ENCODE results near the gene TIMM17B. TPM values are rescaled to one million over a fixed set of nuclear protein-coding genes. Genes with fewer than 3 reads are reported as not detected.

Gene TIMM17B
- total RNA-seq, 2 experiments from 2014 or later = 40.0 to 40.3 TPM

DNA sequence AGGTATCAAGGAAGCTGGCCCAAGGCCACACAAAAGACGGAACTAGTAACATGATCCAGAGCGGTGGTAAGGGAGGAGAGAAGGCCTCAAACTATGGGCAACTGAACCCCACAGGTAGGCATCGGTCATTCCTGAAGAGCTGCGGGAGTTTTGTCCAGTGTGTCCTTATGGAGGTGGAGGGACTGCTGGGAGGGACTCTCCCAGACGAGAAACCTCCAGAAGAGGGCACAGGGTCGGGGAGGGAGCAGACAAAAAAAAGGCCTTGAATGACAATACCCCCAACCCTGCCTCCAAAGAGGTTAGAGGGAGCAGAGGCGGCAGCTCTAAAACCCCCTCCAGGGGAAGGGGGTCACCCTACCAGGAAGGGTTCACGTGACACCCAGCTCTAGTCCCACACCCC lies 6.6 kb upstream of the TIMM17B start:
- peaks cover 28% of the 10 kb centered on the region for H3K36me3 Mint-ChIP-seq (ENCODE audit: low read depth)
- no peak overlapping the region for H3K27ac Mint-ChIP-seq
- no peak for ATAC-seq (ENCODE audit: poor library complexity)
- CTCF ChIA-PET = interaction anchor here (1.2 kb wide), 1 partner anchor 13 kb away, joined by 3 read pairs; no protein-coding TSS in a partner anchor
- no peak for DNase-seq
- Histone ChIP-seq H3K4me3 (ENCODE audit: low read length) (no peak overlapping the region), H3K9me3 (ENCODE audit: control insufficient read depth in 1 of 2, insufficient read depth in 1 of 2, low read length in 2 of 2) (no peaks in the 10 kb centered on the region), H3K36me3 (ENCODE audit: insufficient read depth, low read length) (peaks cover 57% of the 10 kb centered on the region), H3K27me3 (ENCODE audit: control insufficient read depth in 1 of 2, insufficient read depth in 2 of 2, low read length in 2 of 2) (no peaks in the 10 kb centered on the region), H3K27ac (ENCODE audit: low read depth in 1 of 2, low read length in 2 of 2) (no peak overlapping the region), H3K4me1 (ENCODE audit: insufficient read depth, low read length) (peaks cover 8% of the 10 kb centered on the region)
- no peaks in the 10 kb centered on the region for H3K4me1 Mint-ChIP-seq (ENCODE audit: low read depth)
- H3K9me3 Mint-ChIP-seq = no peaks in the 10 kb centered on the region
- no peaks in the 10 kb centered on the region for H3K27me3 Mint-ChIP-seq
- POLR2A ChIA-PET = interaction anchor here (1.3 to 1.4 kb wide), 2 partner anchors 13 to 36 kb away, joined by 5 to 6 read pairs; no protein-coding TSS in a partner anchor
- no peak overlapping the region for H3K4me3 Mint-ChIP-seq
- intact Hi-C loops (cut with DNase I, micrococcal nuclease) = no loop called here
- TF ChIP-seq, protein P1, sequence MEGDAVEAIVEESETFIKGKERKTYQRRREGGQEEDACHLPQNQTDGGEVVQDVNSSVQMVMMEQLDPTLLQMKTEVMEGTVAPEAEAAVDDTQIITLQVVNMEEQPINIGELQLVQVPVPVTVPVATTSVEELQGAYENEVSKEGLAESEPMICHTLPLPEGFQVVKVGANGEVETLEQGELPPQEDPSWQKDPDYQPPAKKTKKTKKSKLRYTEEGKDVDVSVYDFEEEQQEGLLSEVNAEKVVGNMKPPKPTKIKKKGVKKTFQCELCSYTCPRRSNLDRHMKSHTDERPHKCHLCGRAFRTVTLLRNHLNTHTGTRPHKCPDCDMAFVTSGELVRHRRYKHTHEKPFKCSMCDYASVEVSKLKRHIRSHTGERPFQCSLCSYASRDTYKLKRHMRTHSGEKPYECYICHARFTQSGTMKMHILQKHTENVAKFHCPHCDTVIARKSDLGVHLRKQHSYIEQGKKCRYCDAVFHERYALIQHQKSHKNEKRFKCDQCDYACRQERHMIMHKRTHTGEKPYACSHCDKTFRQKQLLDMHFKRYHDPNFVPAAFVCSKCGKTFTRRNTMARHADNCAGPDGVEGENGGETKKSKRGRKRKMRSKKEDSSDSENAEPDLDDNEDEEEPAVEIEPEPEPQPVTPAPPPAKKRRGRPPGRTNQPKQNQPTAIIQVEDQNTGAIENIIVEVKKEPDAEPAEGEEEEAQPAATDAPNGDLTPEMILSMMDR (IDR thresholded peaks at IDR 0.05) = no peak

DNA sequence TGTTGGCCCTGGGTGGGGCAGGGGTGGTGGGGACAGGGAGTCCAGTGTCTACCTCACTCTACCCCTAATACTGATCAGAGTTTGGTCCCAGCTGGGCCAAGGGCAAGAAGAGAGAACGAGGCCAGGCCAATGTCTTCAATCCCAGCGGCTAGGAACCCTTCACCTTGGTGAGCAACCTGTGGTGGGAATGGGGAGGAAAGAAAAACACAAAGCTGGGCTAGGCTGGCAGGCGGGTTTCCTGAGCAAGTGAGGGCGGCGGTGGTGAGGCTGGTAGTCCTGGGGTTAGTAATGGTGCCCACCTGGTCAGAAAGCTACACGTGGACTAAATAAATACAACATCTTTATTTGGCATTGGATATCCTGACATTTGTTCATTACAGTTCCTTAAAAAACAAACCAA lies 5.7 kb upstream of the TIMM17B start:
- H3K36me3 Mint-ChIP-seq (ENCODE audit: low read depth) = peaks cover 28% of the 10 kb centered on the region
- POLR2A ChIA-PET = interaction anchor here (1.0 to 1.4 kb wide), 3 partner anchors 8 to 37 kb away, joined by 5 to 8 read pairs (median 6); partner anchors contain the start of gene SLC35A2
- peaks cover 4% of the 10 kb centered on the region for H3K4me1 Mint-ChIP-seq (ENCODE audit: low read depth)
- CTCF ChIA-PET = interaction anchor here (1.2 kb wide), 1 partner anchor 12 kb away, joined by 3 read pairs; no protein-coding TSS in a partner anchor
- Histone ChIP-seq H3K27me3 (ENCODE audit: control insufficient read depth in 1 of 2, insufficient read depth in 2 of 2, low read length in 2 of 2) (no peaks in the 10 kb centered on the region), H3K36me3 (ENCODE audit: insufficient read depth, low read length) (peaks cover 56% of the 10 kb centered on the region), H3K4me3 (ENCODE audit: low read length) (no peak overlapping the region), H3K4me1 (ENCODE audit: insufficient read depth, low read length) (peaks cover 17% of the 10 kb centered on the region), H3K9me3 (ENCODE audit: control insufficient read depth in 1 of 2, insufficient read depth in 1 of 2, low read length in 2 of 2) (no peaks in the 10 kb centered on the region), H3K27ac (ENCODE audit: low read depth in 1 of 2, low read length in 2 of 2) (no peak overlapping the region)
- no peaks in the 10 kb centered on the region for H3K27me3 Mint-ChIP-seq
- intact Hi-C loops (cut with DNase I, micrococcal nuclease) = no loop called here
- no peak overlapping the region for H3K4me3 Mint-ChIP-seq
- no peaks in the 10 kb centered on the region for H3K9me3 Mint-ChIP-seq
- DNase-seq (no peak), ATAC-seq (ENCODE audit: poor library complexity) (no peak)
- TF ChIP-seq, protein P1 (IDR thresholded peaks at IDR 0.05) = no peak
- no peak overlapping the region for H3K27ac Mint-ChIP-seq

DNA sequence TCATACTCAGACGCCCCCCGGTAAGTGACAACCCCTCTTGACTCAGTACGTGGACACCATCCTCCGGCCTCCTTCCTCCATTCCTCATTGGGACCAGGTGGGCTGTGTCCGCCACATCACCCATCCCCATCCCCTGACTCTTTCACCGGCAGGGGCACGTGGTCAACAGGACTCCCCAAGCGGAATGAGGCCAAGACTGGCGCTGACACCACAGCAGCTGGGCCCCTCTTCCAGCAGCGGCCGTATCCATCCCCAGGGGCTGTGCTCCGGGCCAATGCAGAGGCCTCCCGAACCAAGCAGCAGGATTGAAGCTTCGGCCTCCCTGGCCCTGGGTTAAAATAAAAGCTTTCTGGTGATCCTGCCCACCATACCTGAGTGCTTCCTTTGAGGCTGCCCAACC lies 5.2 kb upstream of the TIMM17B start:
- H3K4me3 Mint-ChIP-seq = no peak overlapping the region
- POLR2A ChIA-PET = interaction anchor here (1.0 kb wide), 1 partner anchor 9 kb away, joined by 8 read pairs; the partner anchor contains the start of gene SLC35A2
- no peak for ATAC-seq (ENCODE audit: poor library complexity)

More for the DNA sequence above, 5.2 kb upstream of the TIMM17B start:
- no peak overlapping the region for H3K27ac Mint-ChIP-seq
- CTCF ChIA-PET = no interaction called here
- H3K36me3 Mint-ChIP-seq (ENCODE audit: low read depth) = peaks cover 33% of the 10 kb centered on the region
- no peak overlapping the region for H3K27ac ChIP-seq (ENCODE audit: low read depth in 1 of 2, low read length in 2 of 2)
- no peak overlapping the region for H3K4me3 ChIP-seq (ENCODE audit: low read length)
- no peak for DNase-seq
- intact Hi-C loops (cut with DNase I, micrococcal nuclease) = no loop called here
- no peaks in the 10 kb centered on the region for H3K27me3 ChIP-seq (ENCODE audit: control insufficient read depth in 1 of 2, insufficient read depth in 2 of 2, low read length in 2 of 2)
- H3K27me3 Mint-ChIP-seq = no peaks in the 10 kb centered on the region
- TF ChIP-seq, protein P1 (IDR thresholded peaks at IDR 0.05) = no peak
- H3K9me3 ChIP-seq (ENCODE audit: control insufficient read depth in 1 of 2, insufficient read depth in 1 of 2, low read length in 2 of 2) = no peaks in the 10 kb centered on the region
- no peaks in the 10 kb centered on the region for H3K9me3 Mint-ChIP-seq
- H3K4me1 ChIP-seq (ENCODE audit: insufficient read depth, low read length) = peaks cover 19% of the 10 kb centered on the region
- peaks cover 56% of the 10 kb centered on the region for H3K36me3 ChIP-seq (ENCODE audit: insufficient read depth, low read length)
- H3K4me1 Mint-ChIP-seq (ENCODE audit: low read depth) = peaks cover 9% of the 10 kb centered on the region
